Measurements from ENCODE around the gene RMRP. TPM values are rescaled to one million over a fixed set of nuclear protein-coding genes. Genes with fewer than 3 reads are reported as not detected.

Gene RMRP
- total and polyA plus RNA-seq, 2 experiments from 2014 or later, result 3,174 TPM; not detected in 1

DNA sequence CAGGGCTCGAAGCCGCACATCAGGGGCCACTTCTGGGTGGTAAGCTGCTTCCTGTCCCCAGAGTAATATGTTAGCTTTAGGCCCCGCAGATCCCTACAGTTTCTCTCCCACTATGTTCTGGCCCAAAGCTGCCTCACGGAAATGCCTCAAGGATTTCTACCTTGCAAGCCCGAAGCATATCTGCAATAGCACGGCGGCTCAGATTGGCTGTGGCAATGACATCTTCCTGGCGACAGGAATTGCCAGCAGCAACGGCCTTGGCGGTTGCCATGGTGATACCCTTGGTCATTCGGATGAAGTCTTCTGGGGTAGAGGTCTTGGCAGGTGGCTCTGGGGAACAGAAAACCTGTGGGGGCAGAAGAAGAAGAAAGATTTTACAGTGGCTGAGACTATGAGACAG, 42.2 kb upstream of the RMRP start:
- Histone ChIP-seq H3K27ac (no peak overlapping the region), H3K9me3 (ENCODE audit: low read depth) (no peaks in the 10 kb centered on the region)

DNA sequence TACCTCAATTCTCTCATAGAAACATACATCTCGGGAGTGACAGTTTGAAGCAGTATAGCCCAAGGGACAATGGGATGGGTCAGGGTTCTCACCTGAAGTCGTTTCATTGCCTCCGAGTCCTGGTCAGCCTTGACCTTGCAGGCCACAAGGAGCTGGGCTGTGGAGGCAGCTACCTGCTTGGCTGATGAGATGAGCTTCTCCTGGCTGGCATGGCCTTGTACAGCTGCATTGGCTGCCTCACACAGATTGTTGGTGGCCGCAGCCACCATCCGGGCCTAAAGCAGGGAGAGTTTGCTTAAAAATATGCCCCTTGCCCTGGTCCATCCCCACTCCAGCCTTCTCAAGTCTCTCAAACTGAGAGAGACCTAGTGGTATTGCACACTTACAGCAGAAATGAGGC, 40.4 kb upstream of the RMRP start:
- H3K4me2 ChIP-seq, result no peak overlapping the region
- H3K9me2 ChIP-seq (replicated peaks; ENCODE audit: insufficient read depth), result no peaks in the 10 kb centered on the region
- over 99% methylated on average over 5 of the region's 5 CpGs for WGBS (ENCODE audit: low lambda C conversion rate, missing lambda C conversion rate)
- H3K27me3 ChIP-seq, result no peaks in the 10 kb centered on the region
- H3K9me3 ChIP-seq (ENCODE audit: low read depth), result no peaks in the 10 kb centered on the region
- no peak overlapping the region for H3K27ac ChIP-seq
- no peaks in the 10 kb centered on the region for H4K20me1 ChIP-seq (ENCODE audit: insufficient read depth, poor library complexity, severe bottlenecking)
- H3K4me3 ChIP-seq, result no peak overlapping the region
- H2AFZ ChIP-seq, result no peak overlapping the region
- H3K4me1 ChIP-seq (ENCODE audit: insufficient read depth), result no peaks in the 10 kb centered on the region
- TF ChIP-seq, protein P1, sequence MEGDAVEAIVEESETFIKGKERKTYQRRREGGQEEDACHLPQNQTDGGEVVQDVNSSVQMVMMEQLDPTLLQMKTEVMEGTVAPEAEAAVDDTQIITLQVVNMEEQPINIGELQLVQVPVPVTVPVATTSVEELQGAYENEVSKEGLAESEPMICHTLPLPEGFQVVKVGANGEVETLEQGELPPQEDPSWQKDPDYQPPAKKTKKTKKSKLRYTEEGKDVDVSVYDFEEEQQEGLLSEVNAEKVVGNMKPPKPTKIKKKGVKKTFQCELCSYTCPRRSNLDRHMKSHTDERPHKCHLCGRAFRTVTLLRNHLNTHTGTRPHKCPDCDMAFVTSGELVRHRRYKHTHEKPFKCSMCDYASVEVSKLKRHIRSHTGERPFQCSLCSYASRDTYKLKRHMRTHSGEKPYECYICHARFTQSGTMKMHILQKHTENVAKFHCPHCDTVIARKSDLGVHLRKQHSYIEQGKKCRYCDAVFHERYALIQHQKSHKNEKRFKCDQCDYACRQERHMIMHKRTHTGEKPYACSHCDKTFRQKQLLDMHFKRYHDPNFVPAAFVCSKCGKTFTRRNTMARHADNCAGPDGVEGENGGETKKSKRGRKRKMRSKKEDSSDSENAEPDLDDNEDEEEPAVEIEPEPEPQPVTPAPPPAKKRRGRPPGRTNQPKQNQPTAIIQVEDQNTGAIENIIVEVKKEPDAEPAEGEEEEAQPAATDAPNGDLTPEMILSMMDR (IDR thresholded peaks at IDR 0.05; ENCODE audit: poor library complexity), result no peak
- TF ChIP-seq EZH2 (IDR thresholded peaks at IDR 0.05; ENCODE audit: borderline replicate concordance) (no peak), EZH2phosphoT487 (IDR thresholded peaks at IDR 0.05; ENCODE audit: low read depth, severe bottlenecking, unreplicated experiment) (no peak)
- DNase-seq (ENCODE audit: low spot score), result no peak
- H3K79me2 ChIP-seq, result no peaks in the 10 kb centered on the region
- no peaks in the 10 kb centered on the region for H3K36me3 ChIP-seq (replicated peaks; ENCODE audit: insufficient read depth, low read depth)

More for the DNA sequence above, 42.2 kb upstream of the RMRP start:
- no peak for DNase-seq (ENCODE audit: low spot score)
- Histone ChIP-seq H3K27me3 (no peaks in the 10 kb centered on the region), H3K79me2 (no peaks in the 10 kb centered on the region), H3K36me3 (replicated peaks; ENCODE audit: insufficient read depth, low read depth) (no peaks in the 10 kb centered on the region), H3K4me3 (no peak overlapping the region), H4K20me1 (ENCODE audit: insufficient read depth, poor library complexity, severe bottlenecking) (no peaks in the 10 kb centered on the region), H2AFZ (no peak overlapping the region), H3K4me2 (no peak overlapping the region), H3K4me1 (ENCODE audit: insufficient read depth) (no peaks in the 10 kb centered on the region), H3K9me2 (replicated peaks; ENCODE audit: insufficient read depth) (no peaks in the 10 kb centered on the region)
- no peak for TF ChIP-seq EZH2phosphoT487 (IDR thresholded peaks at IDR 0.05; ENCODE audit: low read depth, severe bottlenecking, unreplicated experiment)
- 93% methylated on average over 11 of the region's 11 CpGs for WGBS (ENCODE audit: low lambda C conversion rate, missing lambda C conversion rate)

GRCh38 chr9:35697486-35697885, 39.7 kb upstream of the RMRP start:
- Histone ChIP-seq H4K20me1 (ENCODE audit: insufficient read depth, poor library complexity, severe bottlenecking) (no peaks in the 10 kb centered on the region), H3K79me2 (no peaks in the 10 kb centered on the region), H3K27me3 (no peaks in the 10 kb centered on the region), H3K9me2 (replicated peaks; ENCODE audit: insufficient read depth) (no peaks in the 10 kb centered on the region), H2AFZ (no peak overlapping the region), H3K9me3 (ENCODE audit: low read depth) (no peaks in the 10 kb centered on the region), H3K4me2 (no peak overlapping the region), H3K4me3 (no peak overlapping the region), H3K27ac (peak overlapping the region; percentile 86), H3K36me3 (replicated peaks; ENCODE audit: insufficient read depth, low read depth) (no peaks in the 10 kb centered on the region), H3K4me1 (ENCODE audit: insufficient read depth) (no peaks in the 10 kb centered on the region)
- DNase-seq (ENCODE audit: low spot score), result no peak
- WGBS (ENCODE audit: low lambda C conversion rate, missing lambda C conversion rate), result 98% methylated on average over 14 of the region's 14 CpGs
- TF ChIP-seq, protein P1 (IDR thresholded peaks at IDR 0.05; ENCODE audit: poor library complexity), result no peak
- TF ChIP-seq EZH2phosphoT487 (IDR thresholded peaks at IDR 0.05; ENCODE audit: low read depth, severe bottlenecking, unreplicated experiment) (no peak), EZH2 (IDR thresholded peaks at IDR 0.05; ENCODE audit: borderline replicate concordance) (no peak)

DNA sequence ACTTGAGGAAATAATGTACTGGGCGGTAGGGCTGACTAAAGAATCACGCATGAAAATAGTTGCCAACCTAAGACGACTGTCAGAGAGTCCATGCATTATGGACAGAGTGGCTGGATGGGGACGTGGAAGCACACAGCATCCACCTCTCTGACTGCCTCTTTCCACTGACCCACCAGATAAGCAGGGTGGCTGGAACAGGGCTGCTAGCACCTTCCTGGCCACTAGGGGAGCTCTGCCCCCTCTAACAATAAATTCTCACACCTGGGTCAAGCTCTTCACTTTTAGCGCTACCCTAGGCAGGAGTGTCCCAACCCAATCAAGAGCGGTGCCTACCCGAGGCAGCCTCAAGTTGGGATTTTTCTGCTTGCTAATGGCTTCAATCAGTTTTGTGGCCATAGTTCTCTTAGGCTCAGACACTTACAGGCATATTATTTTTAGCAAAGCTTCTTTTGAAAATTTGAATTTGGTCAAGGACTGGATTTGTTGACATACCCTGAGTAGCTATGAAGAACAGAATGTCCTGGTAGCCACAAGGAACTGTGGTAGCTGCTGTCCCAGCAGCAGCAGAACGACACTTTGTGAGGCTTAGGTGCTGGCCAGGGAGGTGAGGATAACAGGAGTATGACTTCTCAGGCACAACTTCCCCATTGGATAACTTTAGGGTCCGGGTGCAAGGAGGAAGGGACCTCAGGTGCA, 38.8 kb upstream of the RMRP start:
- Histone ChIP-seq H4K20me1 (ENCODE audit: insufficient read depth, poor library complexity, severe bottlenecking) (no peaks in the 10 kb centered on the region), H3K9me2 (replicated peaks; ENCODE audit: insufficient read depth) (no peaks in the 10 kb centered on the region), H3K27me3 (no peaks in the 10 kb centered on the region), H3K4me3 (no peak overlapping the region), H3K4me1 (ENCODE audit: insufficient read depth) (peaks cover 2% of the 10 kb centered on the region), H3K79me2 (no peaks in the 10 kb centered on the region), H3K27ac (peak overlapping the region; percentile 86), H3K4me2 (no peak overlapping the region), H2AFZ (no peak overlapping the region), H3K9me3 (ENCODE audit: low read depth) (no peaks in the 10 kb centered on the region), H3K36me3 (replicated peaks; ENCODE audit: insufficient read depth, low read depth) (no peaks in the 10 kb centered on the region)
- WGBS (ENCODE audit: low lambda C conversion rate, missing lambda C conversion rate), result 47% methylated on average over 9 of the region's 9 CpGs
- no peak for TF ChIP-seq EZH2 (IDR thresholded peaks at IDR 0.05; ENCODE audit: borderline replicate concordance)
- TF ChIP-seq EZH2phosphoT487 (IDR thresholded peaks at IDR 0.05; ENCODE audit: low read depth, severe bottlenecking, unreplicated experiment), result no peak
- TF ChIP-seq, protein P1 (IDR thresholded peaks at IDR 0.05; ENCODE audit: poor library complexity), result peak; percentile 71
- peak; percentile 74 for DNase-seq (ENCODE audit: low spot score)
